ENCODE results near the gene PKP3.
"Not testable (repeated sequence)": the region's sequence is repeated elsewhere in the genome, so short reads cannot be mapped to it uniquely, and the experiment has no call there.

Gene PKP3

DNA sequence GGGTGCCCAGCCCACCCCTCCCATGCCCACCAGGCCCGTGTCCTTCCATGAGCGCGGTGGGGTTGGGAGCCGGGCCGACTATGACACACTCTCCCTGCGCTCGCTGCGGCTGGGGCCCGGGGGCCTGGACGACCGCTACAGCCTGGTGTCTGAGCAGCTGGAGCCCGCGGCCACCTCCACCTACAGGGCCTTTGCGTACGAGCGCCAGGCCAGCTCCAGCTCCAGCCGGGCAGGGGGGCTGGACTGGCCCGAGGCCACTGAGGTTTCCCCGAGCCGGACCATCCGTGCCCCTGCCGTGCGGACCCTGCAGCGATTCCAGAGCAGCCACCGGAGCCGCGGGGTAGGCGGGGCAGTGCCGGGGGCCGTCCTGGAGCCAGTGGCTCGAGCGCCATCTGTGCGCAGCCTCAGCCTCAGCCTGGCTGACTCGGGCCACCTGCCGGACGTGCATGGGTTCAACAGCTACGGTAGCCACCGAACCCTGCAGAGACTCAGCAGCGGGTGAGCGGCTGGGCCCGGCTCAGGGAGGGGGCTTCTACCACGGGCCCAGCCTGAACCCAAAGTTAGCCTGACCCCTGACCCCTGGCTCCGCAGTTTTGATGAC is 3.0 kb downstream of the PKP3 start:
- no peak for DNase-seq (ENCODE audit: low spot score)

DNA sequence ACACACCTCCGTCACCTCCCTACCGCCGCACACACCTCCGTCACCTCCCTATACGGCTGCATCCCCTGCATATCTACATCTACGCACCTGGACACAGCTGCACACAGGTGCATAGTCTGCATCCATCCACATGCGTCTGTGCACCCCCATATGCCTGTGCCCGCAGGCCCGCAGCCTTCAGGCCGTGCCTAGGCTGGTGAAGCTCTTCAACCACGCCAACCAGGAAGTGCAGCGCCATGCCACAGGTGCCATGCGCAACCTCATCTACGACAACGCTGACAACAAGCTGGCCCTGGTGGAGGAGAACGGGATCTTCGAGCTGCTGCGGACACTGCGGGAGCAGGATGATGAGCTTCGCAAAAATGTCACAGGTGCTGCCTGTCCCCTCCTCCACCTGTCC is 4.8 kb downstream of the PKP3 start:
- DNase-seq (ENCODE audit: low spot score) = no peak

DNA sequence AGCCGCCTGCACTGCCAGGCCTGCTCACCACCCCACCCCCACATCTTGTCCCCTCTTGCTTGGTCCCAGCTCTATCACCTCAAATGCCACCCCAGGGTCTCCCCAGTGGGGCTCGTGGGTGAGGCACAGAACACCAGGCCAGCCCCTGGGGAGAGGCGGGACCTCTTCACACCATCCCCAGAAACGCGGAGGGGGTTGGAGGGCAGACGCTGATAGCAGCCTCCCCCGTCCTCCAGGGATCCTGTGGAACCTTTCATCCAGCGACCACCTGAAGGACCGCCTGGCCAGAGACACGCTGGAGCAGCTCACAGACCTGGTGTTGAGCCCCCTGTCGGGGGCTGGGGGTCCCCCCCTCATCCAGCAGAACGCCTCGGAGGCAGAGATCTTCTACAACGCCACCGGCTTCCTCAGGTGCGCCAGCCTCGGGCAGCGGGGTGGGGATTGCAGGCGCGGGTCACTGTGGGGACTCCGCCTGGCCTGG is 5.8 kb downstream of the PKP3 start:
- DNase-seq (ENCODE audit: low spot score) = no peak

DNA sequence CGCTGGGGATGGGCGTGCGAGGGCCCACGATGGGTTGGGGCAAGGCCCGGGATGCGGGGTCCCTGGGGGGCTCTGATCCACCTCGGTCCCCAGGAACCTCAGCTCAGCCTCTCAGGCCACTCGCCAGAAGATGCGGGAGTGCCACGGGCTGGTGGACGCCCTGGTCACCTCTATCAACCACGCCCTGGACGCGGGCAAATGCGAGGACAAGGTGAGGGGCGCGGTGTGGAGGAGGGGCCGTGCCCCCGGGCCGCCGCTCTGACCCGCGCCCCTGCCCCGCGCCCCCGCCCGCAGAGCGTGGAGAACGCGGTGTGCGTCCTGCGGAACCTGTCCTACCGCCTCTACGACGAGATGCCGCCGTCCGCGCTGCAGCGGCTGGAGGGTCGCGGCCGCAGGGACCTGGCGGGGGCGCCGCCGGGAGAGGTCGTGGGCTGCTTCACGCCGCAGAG is 6.3 kb downstream of the PKP3 start:
- no peak for DNase-seq (ENCODE audit: low spot score)

DNA sequence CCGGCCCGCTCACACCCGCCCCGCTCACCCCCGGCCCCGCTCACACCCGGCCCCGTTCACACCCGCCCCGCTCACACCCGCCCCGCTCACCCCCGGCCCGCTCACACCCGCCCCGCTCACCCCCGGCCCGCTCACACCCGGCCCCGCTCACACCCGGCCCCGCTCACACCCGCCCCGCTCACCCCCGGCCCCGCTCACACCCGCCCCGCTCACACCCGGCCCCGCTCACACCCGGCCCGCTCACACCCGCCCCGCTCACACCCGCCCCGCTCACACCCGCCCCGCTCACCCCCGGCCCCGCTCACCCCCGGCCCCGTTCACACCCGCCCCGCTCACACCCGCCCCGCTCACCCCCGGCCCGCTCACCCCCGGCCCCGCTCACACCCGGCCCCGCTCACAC is 7.2 kb downstream of the PKP3 start:
- not testable (repeated sequence) for DNase-seq (ENCODE audit: low spot score)

DNA sequence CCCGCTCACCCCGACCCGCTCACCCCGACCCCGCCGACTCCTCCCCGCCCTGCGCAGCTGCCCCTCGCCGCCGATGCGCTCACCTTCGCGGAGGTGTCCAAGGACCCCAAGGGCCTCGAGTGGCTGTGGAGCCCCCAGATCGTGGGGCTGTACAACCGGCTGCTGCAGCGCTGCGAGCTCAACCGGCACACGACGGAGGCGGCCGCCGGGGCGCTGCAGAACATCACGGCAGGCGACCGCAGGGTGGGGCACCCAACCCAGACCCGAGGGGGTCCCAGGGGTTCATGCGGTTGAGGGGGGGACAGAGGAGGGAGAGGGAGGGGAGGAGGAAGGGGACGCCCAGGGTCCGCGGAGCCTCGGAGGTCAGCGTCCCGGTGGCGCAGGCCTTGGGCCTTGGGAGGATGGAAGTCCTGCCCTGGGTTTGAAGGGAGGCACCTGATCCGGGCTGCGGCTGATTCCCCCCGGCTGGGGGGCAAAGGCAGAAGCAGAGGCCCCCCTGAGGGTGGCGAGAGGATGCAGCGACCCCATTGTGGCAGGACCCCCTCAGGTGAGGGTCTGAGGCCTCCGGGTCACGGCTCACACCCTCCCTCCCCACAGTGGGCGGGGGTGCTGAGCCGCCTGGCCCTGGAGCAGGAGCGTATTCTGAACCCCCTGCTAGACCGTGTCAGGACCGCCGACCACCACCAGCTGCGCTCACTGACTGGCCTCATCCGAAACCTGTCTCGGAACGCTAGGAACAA is 9.2 kb downstream of the PKP3 start:
- no peak for DNase-seq (ENCODE audit: low spot score)

DNA sequence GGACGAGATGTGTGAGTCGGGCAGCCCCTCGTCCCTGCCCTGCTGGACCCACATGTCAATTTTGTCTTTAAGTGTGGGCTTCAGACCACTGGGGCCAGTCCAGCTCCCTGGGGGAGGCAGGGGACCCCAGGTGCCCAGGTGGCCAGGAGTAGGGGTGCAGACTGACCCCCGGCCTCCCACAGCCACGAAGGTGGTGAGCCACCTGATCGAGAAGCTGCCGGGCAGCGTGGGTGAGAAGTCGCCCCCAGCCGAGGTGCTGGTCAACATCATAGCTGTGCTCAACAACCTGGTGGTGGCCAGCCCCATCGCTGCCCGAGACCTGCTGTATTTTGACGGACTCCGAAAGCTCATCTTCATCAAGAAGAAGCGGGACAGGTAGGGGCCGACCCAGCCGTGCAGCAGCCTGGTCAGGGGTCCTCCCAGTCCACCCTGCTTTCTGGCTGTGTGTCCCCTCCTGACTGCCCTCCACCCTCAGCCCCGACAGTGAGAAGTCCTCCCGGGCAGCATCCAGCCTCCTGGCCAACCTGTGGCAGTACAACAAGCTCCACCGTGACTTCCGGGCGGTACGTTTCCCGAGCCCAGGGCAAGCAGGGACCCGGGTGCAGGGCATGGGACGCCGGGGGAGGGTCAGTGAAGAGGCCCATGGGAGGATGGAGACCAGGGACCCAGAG is 9.9 kb downstream of the PKP3 start:
- no peak for DNase-seq (ENCODE audit: low spot score)

DNA sequence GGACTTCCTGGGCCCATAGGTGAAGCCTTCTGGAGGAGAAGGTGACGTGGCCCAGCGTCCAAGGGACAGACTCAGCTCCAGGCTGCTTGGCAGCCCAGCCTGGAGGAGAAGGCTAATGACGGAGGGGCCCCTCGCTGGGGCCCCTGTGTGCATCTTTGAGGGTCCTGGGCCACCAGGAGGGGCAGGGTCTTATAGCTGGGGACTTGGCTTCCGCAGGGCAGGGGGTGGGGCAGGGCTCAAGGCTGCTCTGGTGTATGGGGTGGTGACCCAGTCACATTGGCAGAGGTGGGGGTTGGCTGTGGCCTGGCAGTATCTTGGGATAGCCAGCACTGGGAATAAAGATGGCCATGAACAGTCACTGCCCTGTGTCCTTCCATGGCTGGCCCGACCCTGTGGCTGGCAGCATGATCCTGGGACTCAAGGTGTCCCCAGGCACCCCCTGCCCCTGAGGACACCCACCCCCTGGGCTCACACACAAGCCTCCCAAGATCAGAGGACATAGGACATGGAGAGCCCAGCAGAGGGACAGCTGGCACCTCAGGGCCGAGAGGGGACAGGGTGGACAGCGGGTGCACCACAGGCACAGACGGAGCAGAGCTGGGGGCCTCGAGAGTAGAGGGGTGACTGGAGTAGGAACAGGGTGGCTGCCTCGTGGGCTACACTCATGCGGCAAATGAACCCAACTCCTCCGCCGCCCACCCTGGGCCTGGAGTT is 10.7 kb downstream of the PKP3 start:
- no peak for DNase-seq (ENCODE audit: low spot score)

DNA sequence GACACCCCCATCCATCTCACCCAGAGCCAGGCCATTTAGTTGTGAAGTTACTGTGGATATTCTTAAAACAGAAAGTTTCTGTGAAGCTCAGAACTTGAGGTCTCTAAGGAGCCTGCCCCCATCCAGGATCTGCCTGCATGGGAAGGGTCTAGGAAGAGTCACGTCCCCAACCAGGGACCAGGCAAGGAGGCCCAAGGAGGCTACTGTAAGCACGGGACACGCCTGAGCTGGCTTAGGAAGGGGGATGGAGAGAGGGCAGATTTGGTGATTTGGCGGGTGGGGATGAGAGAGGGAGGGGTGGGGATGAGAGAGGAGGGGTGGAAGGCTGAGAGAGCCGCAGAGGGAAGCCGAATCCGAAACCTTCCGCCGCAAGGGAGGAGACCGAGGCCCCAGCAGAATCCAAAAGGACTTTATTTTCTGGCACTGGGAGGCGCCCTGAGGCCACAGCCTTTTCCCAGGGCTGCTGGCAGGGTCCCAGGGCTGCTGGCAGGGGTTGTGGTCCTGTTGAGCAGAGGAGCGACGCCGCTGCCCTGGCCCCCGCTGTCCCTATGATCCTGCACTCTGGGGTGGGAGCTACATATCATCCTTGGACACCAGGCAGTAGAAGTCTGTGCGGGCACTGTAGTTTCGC is 11.4 kb downstream of the PKP3 start:
- DNase-seq (ENCODE audit: low spot score) = no peak

DNA sequence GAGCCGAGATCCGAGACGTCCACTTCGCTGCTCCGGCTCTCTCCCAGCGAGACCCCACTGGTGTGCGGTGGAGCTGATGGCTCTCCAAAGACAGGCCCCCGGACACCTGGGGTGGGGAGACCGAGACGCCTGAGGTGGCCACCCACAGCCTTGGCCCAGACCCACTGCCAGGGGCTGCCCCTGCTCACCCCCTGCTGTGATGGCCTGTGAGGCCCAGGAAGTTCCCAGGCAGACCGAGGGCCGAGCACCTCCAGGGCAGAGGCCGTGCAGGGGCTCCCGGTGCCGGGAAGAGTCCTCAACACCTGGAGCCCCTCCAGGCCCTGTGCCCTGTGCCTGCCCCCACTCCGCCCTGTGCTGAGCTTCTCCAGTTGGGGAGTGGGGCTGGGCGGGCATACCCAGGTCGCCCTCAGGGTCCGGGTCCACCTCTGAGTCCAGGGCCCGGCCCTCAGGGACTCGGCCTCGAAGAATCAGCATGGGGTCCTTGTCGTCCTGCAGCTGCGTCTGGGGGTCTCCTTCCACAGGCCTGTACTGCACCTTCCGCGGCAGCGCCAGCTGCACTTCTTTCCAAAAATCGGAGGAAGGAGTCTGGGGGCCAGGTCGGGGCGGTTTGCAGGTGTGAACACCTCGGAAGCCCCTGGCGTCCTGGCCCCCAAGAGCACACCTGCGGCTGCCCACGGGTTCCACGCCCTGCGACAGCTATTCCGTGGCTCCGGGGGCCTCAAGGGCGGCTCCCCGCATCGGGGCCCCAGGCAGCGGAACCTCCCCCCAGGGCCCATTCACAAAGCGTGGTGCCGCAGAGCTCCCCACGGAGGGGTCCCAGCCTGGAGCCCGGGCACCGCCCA is 12.2 kb downstream of the PKP3 start:
- DNase-seq (ENCODE audit: low spot score) = no peak

DNA sequence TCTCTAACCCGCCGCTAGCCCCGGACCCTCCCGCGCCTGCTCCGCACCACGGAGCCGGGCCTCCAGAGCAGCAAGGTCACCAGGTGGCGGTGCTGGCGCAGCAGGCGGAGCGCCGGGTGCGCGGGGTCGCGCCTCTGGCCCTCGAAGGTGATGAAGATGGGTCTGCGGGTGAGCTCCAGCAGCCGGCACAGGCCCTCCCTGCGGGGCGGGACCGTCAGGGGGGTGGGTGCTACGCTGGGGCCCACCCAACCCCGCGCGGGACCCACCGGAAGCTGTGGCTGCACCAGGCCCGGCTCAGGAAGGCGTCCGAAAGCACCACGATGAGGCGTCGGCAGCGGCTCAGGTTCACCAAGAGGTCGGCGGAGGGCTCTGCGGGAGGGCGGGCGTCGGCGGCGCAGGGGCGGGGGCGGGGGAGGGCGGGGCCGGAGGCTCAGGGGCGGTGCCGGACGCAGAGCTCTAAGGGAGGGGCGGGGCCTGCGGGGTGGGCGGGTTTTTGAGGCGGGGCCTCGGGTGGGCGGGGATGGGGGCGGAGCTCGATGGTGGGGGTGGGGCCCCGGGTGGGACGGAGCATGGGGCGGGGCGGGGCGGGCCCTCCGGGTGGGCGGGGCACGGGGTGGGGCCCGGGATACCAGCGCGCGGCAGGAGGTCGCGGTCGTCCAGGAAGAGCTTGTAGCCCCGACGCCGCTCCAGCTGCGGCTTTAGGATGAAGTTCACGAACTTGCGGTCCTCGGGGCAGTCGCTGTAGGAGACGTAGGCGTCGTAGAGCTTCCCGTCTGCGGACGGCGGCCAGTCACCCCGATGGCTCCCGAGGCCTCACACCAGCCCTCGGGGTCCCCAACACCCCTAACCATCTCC is 13.0 kb downstream of the PKP3 start:
- DNase-seq (ENCODE audit: low spot score) = peak; percentile 57

DNA sequence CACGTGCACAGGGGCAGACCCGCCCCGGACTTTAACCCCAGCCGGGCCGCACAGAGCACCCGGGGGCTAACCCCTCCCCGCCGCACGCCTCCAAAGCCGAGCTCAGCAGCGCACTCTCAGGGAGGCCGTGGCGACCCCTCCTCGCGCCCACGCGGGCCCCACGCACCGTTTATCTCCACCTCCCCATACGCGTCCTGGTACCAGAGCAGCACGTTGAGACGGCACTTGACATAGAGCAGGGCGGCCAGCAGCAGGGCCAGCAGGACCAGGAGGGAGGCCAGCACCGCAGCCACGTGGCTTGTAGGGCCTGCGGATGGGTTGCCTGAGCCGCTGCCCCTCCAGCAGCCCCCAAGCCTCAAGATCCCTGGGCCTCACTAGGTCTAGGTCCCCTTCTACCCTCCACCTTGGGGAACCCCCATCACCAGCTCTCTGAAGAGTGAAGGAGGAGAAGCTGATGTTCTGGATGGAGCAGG is 13.7 kb downstream of the PKP3 start:
- no peak for DNase-seq (ENCODE audit: low spot score)

DNA sequence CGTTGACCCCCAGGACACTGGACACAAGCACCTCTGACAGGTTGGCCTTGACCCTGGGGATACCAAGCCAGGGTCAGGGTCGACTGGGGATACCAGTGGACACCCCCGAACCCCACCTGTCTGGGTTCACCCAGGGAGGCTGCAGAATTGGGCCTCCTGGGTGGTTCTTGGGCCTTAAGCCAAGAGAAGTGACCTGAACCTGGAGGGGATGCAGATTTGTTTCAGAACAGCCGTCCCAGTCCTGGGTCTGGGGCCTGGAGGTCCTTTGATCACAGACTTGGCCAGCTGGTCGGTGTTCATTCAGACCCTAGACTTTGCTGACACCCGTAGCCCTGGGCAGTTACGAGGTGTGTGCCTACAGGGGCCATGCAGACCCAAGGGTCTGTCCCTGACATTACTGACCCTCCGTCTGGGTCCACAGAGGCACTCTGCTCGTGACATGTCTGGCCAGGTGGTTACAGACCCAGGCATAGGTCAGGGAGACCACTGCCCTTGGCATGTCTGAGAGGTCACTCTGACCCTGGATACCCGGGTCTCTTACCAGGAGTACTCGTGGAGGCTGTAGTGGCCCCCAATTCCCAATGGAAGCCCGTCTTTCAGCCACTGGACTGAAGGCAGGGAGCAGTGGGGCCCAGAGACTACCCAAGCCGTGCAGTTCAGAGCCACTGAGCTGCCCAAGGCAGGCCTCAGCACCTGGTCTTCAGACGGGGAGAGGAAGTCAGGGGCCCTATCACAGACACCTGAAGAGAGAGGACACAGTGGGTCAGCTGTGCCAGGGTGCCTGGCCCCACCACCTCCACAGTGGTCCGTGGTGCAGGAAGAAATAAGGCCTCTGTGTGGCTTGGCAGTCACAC is 14.4 kb downstream of the PKP3 start:
- DNase-seq (ENCODE audit: low spot score) = no peak

DNA sequence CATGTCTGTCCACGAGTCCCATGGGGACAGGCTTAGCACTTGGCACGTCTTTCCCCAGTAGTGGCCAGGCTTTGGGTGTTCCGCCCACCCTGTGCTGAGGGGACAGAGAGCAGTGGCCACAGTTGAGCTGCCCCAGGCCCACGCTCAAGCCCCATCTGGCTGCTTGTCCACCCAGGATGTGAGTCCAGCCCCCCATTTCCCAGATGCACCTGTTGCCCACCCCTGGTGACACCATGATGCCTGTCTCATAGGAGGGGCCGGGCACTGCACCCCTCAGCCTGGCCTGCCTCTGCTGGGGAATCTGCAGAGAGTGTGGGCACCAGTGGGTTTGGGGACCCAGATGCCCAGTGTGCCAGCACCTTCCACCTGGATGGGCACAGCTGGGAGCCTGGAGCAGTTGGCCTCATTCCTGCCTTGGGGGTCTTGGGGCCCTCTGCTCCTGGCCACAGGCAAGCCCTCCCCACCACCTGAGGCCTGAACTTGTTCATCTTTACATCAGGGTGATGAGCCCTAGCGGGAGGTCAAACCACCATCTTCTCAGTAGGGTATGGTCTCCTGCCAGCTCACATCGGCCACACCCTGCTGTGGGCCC is 15.1 kb downstream of the PKP3 start:
- no peak for DNase-seq (ENCODE audit: low spot score)

DNA sequence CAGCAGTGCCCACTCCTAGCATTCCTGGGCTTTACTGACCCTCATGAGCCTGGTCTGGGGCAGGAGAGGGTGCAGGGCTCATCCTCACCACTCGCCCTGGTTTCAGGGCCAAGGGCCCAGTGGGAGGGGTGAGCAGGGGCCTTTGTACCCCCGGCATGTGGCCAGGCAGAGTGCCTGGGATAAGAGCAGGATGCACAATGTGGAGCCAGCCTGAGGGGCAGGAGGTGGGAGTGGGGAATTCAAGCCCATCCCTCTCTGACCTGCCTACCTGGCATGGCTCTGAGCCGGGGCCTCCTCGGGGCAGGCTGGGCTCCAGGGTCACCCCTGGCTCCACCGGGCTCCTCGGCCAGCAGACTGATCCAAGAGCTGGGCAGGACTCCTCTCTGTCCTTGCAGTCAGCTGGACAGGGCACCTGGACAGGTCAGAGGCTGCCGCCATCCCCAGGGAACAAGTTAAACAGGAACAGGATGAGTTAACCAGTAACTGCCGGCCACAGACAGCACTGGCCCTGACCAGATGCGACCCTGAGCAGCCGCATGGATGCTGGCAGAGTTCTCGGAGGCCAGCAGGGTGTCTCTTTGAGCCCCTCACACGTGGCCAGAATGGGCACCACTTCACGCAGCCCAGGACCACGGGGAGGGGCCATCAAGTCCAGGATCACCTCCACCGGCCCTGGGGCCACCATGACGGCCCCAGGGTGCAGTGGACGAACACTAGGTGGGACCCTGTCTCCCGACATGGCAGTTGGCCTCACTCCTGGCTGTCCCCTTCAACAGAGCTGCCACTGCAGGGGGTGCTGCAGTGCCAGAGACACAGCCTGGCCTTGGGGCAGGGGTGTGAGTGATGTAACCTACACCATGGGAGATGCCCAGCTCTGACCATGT is 15.8 kb downstream of the PKP3 start:
- no peak for DNase-seq (ENCODE audit: low spot score)

DNA sequence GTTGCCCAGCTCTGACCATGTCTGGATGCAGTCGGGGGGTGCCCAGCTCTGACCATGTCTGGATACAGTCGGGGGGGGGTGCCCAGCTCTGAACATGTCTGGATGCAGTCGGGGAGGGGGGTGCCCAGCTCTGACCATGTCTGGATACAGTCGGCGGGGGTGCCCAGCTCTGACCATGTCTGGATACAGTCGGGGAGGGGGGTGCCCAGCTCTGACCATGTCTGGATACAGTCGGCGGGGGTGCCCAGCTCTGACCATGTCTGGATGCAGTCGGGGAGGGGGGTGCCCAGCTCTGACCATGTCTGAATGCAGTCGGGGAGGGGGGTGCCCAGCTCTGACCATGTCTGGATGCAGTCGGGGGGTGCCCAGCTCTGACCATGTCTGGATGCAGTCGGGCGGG is 16.7 kb downstream of the PKP3 start:
- not testable (repeated sequence) for DNase-seq (ENCODE audit: low spot score)

DNA sequence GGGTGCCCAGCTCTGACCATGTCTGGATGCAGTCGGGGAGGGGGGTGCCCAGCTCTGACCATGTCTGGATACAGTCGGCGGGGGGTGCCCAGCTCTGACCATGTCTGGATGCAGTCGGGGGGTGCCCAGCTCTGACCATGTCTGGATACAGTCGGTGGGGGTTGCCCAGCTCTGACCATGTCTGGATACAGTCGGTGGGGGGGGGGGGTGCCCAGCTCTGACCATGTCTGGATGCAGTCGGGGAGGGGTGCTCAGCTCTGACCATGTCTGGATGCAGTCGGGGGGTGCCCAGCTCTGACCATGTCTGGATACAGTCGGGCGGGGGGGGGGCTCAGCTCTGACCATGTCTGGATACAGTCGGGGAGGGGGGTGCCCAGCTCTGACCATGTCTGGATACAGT is 17.5 kb downstream of the PKP3 start:
- not testable (repeated sequence) for DNase-seq (ENCODE audit: low spot score)
